ENCODE results near the gene NUB1. TPM values are rescaled to one million over a fixed set of nuclear protein-coding genes. Genes with fewer than 3 reads are reported as not detected.
A peak's percentile ranks its signal among the peaks of the same experiment; 100 is the strongest.

The NUB1 gene
- total RNA-seq, 1 donor from 2014 or later, result 36.5 TPM

DNA sequence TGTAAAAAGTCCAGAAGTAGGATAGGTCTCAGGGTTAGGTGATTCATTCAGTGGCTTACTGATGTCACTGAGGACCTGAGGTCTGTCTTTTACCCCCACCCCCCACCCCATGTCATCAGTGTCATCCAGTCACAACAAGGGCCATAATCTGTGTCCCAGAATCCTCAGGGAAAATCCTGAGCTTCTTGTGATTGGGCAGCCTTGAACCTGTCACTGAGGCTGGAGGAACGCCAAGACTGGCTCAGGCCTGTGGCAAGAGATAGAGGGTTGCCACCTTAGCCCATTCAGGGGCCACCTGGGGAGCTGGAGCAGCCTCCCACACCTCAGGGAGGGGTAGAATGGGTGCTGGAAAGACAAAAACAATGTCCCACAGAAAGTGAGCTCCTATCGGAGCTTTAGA is 29.7 kb downstream of the NUB1 start:
- intact Hi-C loops (cut with micrococcal nuclease), result no loop called here
- ATAC-seq (no peak), DNase-seq (no peak)

- DNase-seq, result no peak
- ATAC-seq, result no peak
- intact Hi-C loops (cut with micrococcal nuclease), result no loop called here
These were observed 31.1 kb downstream of the NUB1 start for GRCh38 chr7:151372612-151373265.

DNA sequence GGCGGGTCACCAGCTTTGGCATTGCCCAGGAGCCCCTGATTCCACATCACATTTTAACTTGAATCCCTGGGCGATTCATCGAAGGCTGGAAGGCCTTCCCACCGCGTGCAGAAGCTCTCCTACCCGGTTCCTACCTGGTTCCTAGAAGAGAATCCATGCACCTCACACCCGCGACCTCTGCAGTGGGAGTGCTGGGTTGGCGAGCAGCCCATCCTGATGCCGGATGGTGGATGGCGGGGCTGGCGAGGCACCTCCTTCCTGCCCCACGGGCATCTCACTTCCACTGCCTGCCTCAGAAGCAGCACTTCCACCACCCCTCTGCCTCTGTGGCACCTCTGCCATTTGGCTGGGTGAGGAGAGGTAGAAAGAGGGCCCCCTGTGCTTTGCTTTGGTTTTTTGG is 32.0 kb downstream of the NUB1 start:
- intact Hi-C loops (cut with micrococcal nuclease), result no loop called here
- no peak for ATAC-seq
- no peak for DNase-seq

GRCh38 chr7:151374139-151374538 is 32.5 kb downstream of the NUB1 start:
- intact Hi-C loops (cut with micrococcal nuclease), result no loop called here
- no peak for DNase-seq
- ATAC-seq, result peak; percentile 82

DNA sequence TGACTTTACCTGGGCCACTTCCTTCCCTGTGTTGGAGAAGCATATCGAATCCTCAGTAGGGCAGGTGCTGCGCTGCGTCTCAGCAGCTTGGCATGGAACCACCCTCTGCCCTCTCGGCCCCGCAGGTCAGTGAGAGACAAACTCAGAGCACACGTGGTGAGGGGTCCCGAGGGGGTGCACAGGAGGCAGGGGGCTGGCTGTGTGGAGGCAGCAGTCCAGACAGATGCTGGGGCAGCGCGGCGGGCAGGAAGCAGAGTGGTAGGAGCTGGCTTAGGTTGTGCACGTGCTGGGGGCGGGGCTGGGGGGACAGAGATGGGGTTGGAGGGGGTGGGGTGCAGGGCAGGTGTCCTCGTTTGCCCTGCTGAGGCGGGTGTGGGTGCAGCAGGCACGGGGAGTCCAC is 33.1 kb downstream of the NUB1 start:
- DNase-seq (no peak), ATAC-seq (no peak)
- intact Hi-C loops (cut with micrococcal nuclease), result no loop called here

- DNase-seq (no peak), ATAC-seq (no peak)
- intact Hi-C loops (cut with micrococcal nuclease), result no loop called here
These were observed 34.1 kb downstream of the NUB1 start for GRCh38 chr7:151375530-151376217.

- DNase-seq (no peak), ATAC-seq (no peak)
- intact Hi-C loops (cut with micrococcal nuclease), result no loop called here
These were observed 34.7 kb downstream of the NUB1 start for GRCh38 chr7:151376218-151376902.

- ATAC-seq (no peak), DNase-seq (no peak)
- intact Hi-C loops (cut with micrococcal nuclease), result no loop called here
These were observed 35.8 kb downstream of the NUB1 start for GRCh38 chr7:151377406-151377805.

DNA sequence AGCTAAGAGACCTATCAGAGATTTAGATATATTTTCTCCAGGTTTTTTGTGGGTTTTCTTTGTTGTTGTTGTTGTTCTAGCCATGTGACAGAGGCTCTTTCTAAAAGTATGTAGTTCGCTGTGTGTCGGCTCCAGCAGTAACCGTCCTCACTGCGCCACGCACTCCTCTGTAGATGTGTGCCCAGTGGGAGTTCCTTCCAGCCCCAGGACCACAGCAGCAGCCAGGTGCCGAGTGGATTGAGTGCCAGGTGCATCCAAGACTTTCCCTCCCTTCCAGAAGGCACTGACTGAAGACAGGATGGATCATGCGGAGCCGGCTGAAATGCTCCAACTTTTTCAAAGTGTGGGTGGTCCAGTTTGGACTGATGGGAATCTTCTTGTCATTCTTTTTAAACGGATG is 36.4 kb downstream of the NUB1 start:
- ATAC-seq (no peak), DNase-seq (peak; percentile 3)
- intact Hi-C loops (cut with micrococcal nuclease), result no loop called here

DNA sequence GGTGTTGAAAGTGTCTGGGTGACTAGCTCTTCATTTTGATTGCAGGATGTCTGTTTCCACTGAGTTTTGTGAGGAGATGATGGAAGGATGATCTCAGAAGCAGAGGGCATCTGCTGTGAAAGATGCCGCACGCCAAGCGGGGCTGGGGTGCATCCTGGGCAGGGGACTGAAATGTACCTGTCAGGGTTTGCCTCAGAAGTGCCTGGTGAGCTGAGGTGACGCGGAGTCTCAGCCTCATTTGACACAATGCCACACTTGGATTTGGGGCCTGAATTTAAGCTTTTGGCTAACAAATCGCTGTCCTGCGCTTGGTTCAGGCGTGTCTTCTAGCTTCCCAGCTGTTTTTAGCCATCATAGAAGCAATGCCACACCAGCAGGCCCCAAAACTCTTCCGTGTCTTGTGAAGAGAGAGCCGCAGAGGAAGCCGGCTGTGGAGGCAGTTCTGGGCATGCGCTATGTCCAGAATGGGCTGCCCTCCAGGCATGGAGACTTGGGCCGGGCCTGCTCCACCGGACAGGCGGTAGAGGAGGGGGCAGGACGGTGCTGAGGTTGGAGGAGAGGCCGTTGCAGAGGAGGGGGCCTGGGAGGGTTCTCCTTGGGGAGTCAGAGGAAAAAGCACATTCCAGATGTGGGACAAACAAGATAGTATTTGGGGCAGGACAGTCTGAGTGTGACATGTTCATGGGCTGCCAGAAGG is 37.0 kb downstream of the NUB1 start:
- intact Hi-C loops (cut with micrococcal nuclease), result no loop called here
- no peak for ATAC-seq
- no peak for DNase-seq

- DNase-seq (no peak), ATAC-seq (no peak)
- intact Hi-C loops (cut with micrococcal nuclease), result no loop called here
These were observed 37.5 kb downstream of the NUB1 start for GRCh38 chr7:151379193-151379520.

DNA sequence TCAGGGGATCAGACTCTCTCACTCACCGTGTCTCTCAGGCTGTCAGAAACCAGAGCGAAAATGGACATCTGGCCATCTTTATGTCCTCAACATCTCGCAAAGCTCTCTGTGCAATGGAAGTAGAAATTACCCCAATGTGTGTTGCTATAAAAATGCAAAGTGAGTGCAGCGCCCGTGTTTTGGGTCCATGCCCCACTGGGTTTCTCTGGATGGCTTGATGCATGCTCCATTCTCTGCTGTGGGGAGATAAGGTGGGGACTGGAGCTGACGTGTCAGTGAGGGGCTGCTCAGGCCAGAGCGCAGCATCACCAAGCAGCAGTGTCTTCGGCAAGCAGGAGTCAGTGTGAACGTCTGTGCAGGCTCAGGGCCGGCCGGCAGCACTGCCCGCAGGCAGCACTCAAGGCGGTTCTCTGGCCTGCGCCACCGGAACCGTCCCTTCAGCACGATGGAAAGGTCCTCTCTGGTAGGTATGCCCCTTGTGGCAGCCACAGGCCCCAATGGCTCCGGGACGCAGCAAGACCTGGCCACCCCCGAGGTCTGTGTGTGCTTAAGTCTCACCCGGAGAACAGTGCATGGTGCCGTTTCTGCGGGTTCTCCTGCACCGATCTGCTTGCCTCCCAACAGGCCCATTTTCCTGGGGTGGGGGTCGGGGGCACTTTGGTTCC is 38.1 kb downstream of the NUB1 start:
- intact Hi-C loops (cut with micrococcal nuclease), result no loop called here
- ATAC-seq, result no peak
- peak; percentile 25 for DNase-seq

- no peak for ATAC-seq
- peak; percentile 26 for DNase-seq
- intact Hi-C loops (cut with micrococcal nuclease), result no loop called here
These were observed 38.8 kb downstream of the NUB1 start for GRCh38 chr7:151380199-151381097.

GRCh38 chr7:151381098-151381347 is 39.4 kb downstream of the NUB1 start:
- intact Hi-C loops (cut with micrococcal nuclease), result no loop called here

DNA sequence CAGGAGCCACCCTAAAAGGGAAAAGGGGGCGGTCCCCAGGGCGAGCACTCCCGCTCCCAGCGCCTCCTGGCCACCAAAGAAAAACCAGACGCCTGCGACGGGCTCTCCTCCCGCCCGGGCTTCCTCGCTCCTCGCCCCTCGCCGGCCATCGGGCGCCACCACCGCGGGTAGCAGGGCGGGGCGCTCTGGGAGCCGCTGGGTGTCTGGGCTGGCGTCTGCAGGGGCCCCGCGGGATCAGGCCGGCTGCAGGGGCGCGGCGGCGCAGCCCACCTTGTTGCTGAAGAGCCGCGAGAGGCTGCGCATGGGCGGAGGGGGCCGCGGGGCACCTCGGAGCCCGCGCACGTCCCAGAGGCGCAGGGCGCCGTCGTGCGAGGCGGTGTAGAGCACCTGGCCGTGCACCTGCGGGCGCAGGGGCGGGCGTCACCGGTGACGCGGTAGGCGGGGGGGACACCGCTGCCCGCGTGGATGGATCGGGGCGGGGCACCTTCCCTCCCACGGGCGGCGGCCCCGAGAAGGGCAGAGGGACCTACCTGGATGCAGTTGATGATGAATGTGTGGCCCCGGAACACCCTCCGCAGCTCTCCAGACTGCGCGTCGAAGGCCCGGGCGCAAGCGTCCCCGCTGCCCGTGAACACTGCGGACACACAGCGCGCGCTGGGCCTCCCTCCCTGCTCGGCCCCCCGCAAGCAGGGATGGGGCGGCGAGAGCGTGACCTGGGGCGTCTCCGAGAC is 39.9 kb downstream of the NUB1 start:
- intact Hi-C loops (cut with micrococcal nuclease), result no loop called here
- peak; percentile 36 for DNase-seq
- ATAC-seq, result peak; percentile 30

More at GRCh38 chr7:151381098-151381347, 39.4 kb downstream of the NUB1 start:
- ATAC-seq (no peak), DNase-seq (no peak)

DNA sequence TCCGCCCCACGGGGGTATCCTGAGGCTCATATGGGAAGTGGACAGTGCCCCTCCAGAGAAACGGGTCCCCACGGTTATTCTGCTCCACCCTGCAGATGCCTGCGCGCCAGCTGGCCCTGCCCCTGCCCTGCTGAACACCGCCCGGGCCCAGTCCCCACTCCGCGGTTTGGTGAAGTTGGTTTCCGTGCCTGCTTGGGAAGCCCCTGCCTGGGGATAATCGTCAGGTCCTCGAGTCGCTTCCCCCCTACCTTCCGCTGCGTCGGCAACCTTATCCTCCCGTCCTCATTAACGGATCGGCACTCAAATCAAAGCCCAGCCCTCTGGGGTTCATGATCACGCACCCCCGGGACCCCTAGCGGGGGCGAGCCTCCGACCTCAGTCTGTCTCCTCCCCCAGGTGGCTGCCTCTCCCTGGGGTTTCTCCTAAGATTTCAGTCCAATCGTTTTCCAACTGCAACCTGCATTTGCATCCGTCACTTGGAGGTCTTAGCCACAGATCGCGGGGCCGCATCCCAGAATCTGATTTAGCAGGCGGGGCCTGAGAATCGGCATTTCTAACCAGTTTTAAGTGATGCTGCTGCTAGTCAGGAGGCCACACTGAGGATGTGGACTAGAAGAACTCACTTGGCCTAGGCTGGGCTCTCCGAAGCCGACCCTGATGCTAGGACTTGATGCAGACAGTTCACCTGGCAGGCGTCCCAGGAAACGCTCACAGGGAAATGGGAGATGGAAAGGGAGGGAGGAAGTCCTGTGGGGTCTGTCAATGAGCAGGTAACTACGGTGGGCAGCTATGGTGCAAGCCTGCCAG is 40.7 kb downstream of the NUB1 start:
- intact Hi-C loops (cut with micrococcal nuclease), result no loop called here
- ATAC-seq (peak; percentile 16), DNase-seq (peak; percentile 24)

DNA sequence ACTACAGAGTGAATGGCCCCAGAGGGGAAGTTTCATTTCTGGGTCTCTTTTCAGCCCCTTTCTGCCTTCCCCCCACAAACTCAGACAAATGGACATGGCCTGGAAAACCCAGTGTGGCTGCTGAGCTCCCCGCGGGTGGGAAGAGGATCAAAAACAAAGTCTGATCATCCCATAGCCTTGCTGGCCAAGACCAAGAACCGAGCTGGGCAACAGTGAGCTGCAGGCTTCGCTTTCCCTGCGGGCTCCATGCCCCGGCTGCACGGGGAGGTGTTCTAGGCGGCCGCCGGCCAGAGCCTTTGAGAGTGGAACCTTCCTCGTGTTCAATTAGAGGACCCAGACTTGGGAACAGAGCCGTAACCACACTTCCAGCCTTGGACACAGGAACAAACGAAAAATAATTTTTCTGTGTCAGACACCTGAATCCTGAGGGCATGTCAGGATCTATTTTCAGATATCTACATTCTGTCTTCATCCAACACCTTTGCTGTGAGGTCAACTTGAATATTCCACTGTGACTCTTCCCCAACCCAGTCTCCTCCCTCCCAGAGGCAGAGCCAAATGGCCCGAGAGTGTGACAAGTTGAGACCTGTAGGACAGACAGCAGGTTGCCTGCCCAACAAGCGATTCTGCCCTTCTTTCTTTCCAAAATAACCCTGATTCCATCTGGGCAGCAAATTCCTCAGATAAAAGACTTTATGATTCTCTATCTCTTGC is 42.2 kb downstream of the NUB1 start:
- peak; percentile 20 for DNase-seq
- intact Hi-C loops (cut with micrococcal nuclease), result no loop called here
- no peak for ATAC-seq
